PC-3 (cell line): ENCODE measurements around the gene GDF15. TPM values are rescaled to one million over a fixed set of nuclear protein-coding genes. Genes with fewer than 3 reads are reported as not detected.

Experiments
- ATAC-seq: fragments of 200-7000 bp; cut with Tn5 transposase; 2 replicates; pipeline ENCODE4 v1.9.1; 2020; ENCODE audit warnings: mild to moderate bottlenecking, moderate library complexity
- BruUV-seq: library from RNA; stranded (reverse); fragments of 400-500 nt; replicated peaks from 2 replicates; lab custom pipeline; 2021; lab: Mats Ljungman, UMichigan
- CTCF ChIA-PET: fragments of 300-600 bp; sonication (Branson Sonifier 250); formaldehyde crosslinking; loops from one replicate; lab custom pipeline; 2022; ENCODE audit warnings: antibody characterized with exemption; lab: Charles Lee
- POLR2A ChIA-PET: fragments of 300-600 bp; sonication (Branson Sonifier 250); formaldehyde crosslinking; loops from one replicate; lab custom pipeline; 2022; ENCODE audit warnings: antibody characterized with exemption; ENCODE audit not compliant: unreplicated experiment; lab: Charles Lee
- DNase-seq: peaks from one replicate; pipeline ENCODE4 v3.0.0-alpha.2; 2015
- H2AFZ ChIP-seq: fragments of 300-600 bp; sonication (generic); 2 replicates; pipeline ENCODE4 v1.6.0; 2016; ENCODE audit warnings: antibody characterized with exemption, low read length
- H3F3A ChIP-seq: fragments of 300-600 bp; sonication (generic); one replicate; pipeline ENCODE4 v1.6.0; 2017; ENCODE audit warnings: antibody characterized with exemption, low read length, control low read depth, mild to moderate bottlenecking; ENCODE audit not compliant: unreplicated experiment
- H3K27ac ChIP-seq: fragments of 300-600 bp; sonication (generic); 2 replicates; pipeline ENCODE4 v1.5.1; 2016; ENCODE audit warnings: mild to moderate bottlenecking, low read length
- H3K27me3 ChIP-seq: fragments of 300-600 bp; sonication (generic); 2 replicates; pipeline ENCODE4 v1.6.1; 2016; ENCODE audit warnings: low read length, mixed read lengths
- H3K36me3 ChIP-seq: fragments of 300-600 bp; sonication (generic); 2 replicates; pipeline ENCODE4 v1.6.1; 2016; ENCODE audit warnings: low read depth, mixed run types, low read length, mixed read lengths
- H3K4me1 ChIP-seq: fragments of 300-600 bp; sonication (generic); 2 replicates; pipeline ENCODE4 v1.5.1; 2016; ENCODE audit warnings: low read length; ENCODE audit not compliant: insufficient read depth
- H3K4me2 ChIP-seq: fragments of 300-600 bp; sonication (generic); 2 replicates; pipeline ENCODE4 v1.6.0; 2016; ENCODE audit warnings: low read length
- H3K4me3 ChIP-seq: fragments of 300-600 bp; sonication (generic); 2 replicates; pipeline ENCODE4 v1.5.1; 2016; ENCODE audit warnings: mild to moderate bottlenecking, low read length, mixed read lengths
- H3K79me2 ChIP-seq: fragments of 300-600 bp; sonication (generic); 2 replicates; pipeline ENCODE4 v1.6.1; 2017; ENCODE audit warnings: low read length, mixed read lengths
- H3K9ac ChIP-seq: fragments of 300-600 bp; sonication (generic); 2 replicates; pipeline ENCODE4 v1.6.0; 2016; ENCODE audit warnings: mild to moderate bottlenecking, low read length
- H3K9me2 ChIP-seq: fragments of 300-600 bp; sonication (generic); replicated peaks from 2 replicates; pipeline ENCODE4 v1.6.1; 2016; ENCODE audit warnings: mixed run types, low read length, mixed read lengths
- H3K9me3 ChIP-seq: fragments of 300-600 bp; sonication (generic); 2 replicates; pipeline ENCODE4 v1.6.1; 2016; ENCODE audit warnings: low read length, mixed read lengths
- H4K20me1 ChIP-seq: fragments of 300-600 bp; sonication (generic); 2 replicates; pipeline ENCODE4 v1.6.1; 2016; ENCODE audit warnings: low read length, mixed read lengths
- CTCF ChIP-seq: fragments of 300-600 bp; sonication (generic); conservative IDR thresholded peaks from 2 replicates; pipeline ENCODE4 v1.5.1; 2017; ENCODE audit warnings: antibody characterized with exemption, low read depth, mild to moderate bottlenecking, low read length
- EZH2 ChIP-seq: fragments of 300-600 bp; sonication (generic); IDR thresholded peaks from one replicate; pipeline ENCODE4 v1.6.1; 2017; ENCODE audit warnings: antibody characterized with exemption, mild to moderate bottlenecking, low read length; ENCODE audit not compliant: unreplicated experiment
- EZH2phosphoT487 ChIP-seq: fragments of 300-600 bp; sonication (generic); IDR thresholded peaks from 2 replicates; pipeline ENCODE4 v1.6.1; 2018; ENCODE audit warnings: mild to moderate bottlenecking, antibody characterized with exemption, low read length, borderline replicate concordance
- intact Hi-C: fragments of 100-400 bp; cut with micrococcal nuclease; formaldehyde crosslinking; loops from 2 replicates; pipeline ENCODE4 v1.9.0; 2023
- total RNA-seq: library from RNA; depleted of rRNA; stranded (reverse); fragments of >200 nt; gene quantifications from 2 replicates; pipeline ENCODE4 v1.2.3, GENCODE V29; 2014

GDF15 gene
- total RNA-seq, 1 experiment from 2014 or later = 84.3 TPM

- no peaks in the 10 kb centered on the region for H3F3A ChIP-seq
- H3K4me1 ChIP-seq = no peaks in the 10 kb centered on the region
- H3K27ac ChIP-seq = no peak overlapping the region
- TF ChIP-seq EZH2phosphoT487 (no peak), CTCF (peak; percentile 92)
- H3K9ac ChIP-seq = no peak overlapping the region
- H4K20me1 ChIP-seq = no peaks in the 10 kb centered on the region
- no peak overlapping the region for H2AFZ ChIP-seq
- no peaks in the 10 kb centered on the region for H3K9me3 ChIP-seq
- H3K36me3 ChIP-seq = no peaks in the 10 kb centered on the region
- ChIA-PET CTCF (interaction anchor here (0.6 kb wide), 2 partner anchors 13 to 57 kb away, joined by 3 to 6 read pairs; no protein-coding TSS in a partner anchor), POLR2A (no interaction called here)
- no peaks in the 10 kb centered on the region for H3K27me3 ChIP-seq
- DNase-seq = peak; percentile 79
- peak; percentile 84 for ATAC-seq
- no TSS peak for BruUV-seq
- H3K79me2 ChIP-seq = no peaks in the 10 kb centered on the region
- intact Hi-C loops = loop anchor here (1.0 kb wide), 2 partner anchors 41 to 61 kb away; no protein-coding TSS in a partner anchor
- no peak overlapping the region for H3K4me2 ChIP-seq
- H3K4me3 ChIP-seq = no peak overlapping the region
- H3K9me2 ChIP-seq = no peaks in the 10 kb centered on the region
Observed at GRCh38 chr19:18349524-18350128, 36.3 kb upstream of the GDF15 start.

GRCh38 chr19:18350490-18350889, 35.5 kb upstream of the GDF15 start:
- TF ChIP-seq EZH2phosphoT487 (no peak), EZH2 (no peak), CTCF (no peak)

GRCh38 chr19:18351544-18351943, 34.4 kb upstream of the GDF15 start:
- CTCF ChIA-PET = no interaction called here
- intact Hi-C loops = no loop called here
- ATAC-seq = no peak
- Histone ChIP-seq H4K20me1 (no peaks in the 10 kb centered on the region), H3K9me3 (no peaks in the 10 kb centered on the region), H3K9ac (no peak overlapping the region), H3K27me3 (no peaks in the 10 kb centered on the region), H3K4me1 (no peaks in the 10 kb centered on the region), H3K79me2 (no peaks in the 10 kb centered on the region), H2AFZ (no peak overlapping the region), H3K36me3 (no peaks in the 10 kb centered on the region), H3K9me2 (no peaks in the 10 kb centered on the region), H3K4me3 (no peak overlapping the region), H3K4me2 (no peak overlapping the region), H3K27ac (no peak overlapping the region), H3F3A (no peaks in the 10 kb centered on the region)
- POLR2A ChIA-PET = no interaction called here
- no peak for TF ChIP-seq EZH2phosphoT487
- no peak for TF ChIP-seq EZH2
- TF ChIP-seq CTCF = no peak
- BruUV-seq = no TSS peak
- no peak for DNase-seq

More at GRCh38 chr19:18350490-18350889, 35.5 kb upstream of the GDF15 start:
- TSS peak; percentile 40 for BruUV-seq
- H3F3A ChIP-seq = no peaks in the 10 kb centered on the region
- no peak overlapping the region for H3K4me3 ChIP-seq
- DNase-seq (no peak), ATAC-seq (no peak)
- no peak overlapping the region for H2AFZ ChIP-seq
- H3K27me3 ChIP-seq = no peaks in the 10 kb centered on the region
- no peak overlapping the region for H3K4me2 ChIP-seq
- ChIA-PET CTCF (no interaction called here), POLR2A (no interaction called here)
- no peak overlapping the region for H3K27ac ChIP-seq
- H3K36me3 ChIP-seq = no peaks in the 10 kb centered on the region
- H3K4me1 ChIP-seq = no peaks in the 10 kb centered on the region
- H4K20me1 ChIP-seq = no peaks in the 10 kb centered on the region
- H3K79me2 ChIP-seq = no peaks in the 10 kb centered on the region
- H3K9ac ChIP-seq = no peak overlapping the region
- H3K9me2 ChIP-seq = no peaks in the 10 kb centered on the region
- intact Hi-C loops = no loop called here
- H3K9me3 ChIP-seq = no peaks in the 10 kb centered on the region
